Measurements from ENCODE around the gene PLEKHN1. TPM values are rescaled to one million over a fixed set of nuclear protein-coding genes. Genes with fewer than 3 reads are reported as not detected.

The PLEKHN1 gene
- total RNA-seq, 1 experiment from 2014 or later, result 0.04 TPM

- no peak for DNase-seq
- Histone ChIP-seq H3K9me3 (replicated peaks) (no peaks in the 10 kb centered on the region), H3K36me3 (no peaks in the 10 kb centered on the region), H3K4me3 (no peak overlapping the region), H3K4me1 (peaks cover 10% of the 10 kb centered on the region; the same call in 1 of the 2 replicates), H3K27me3 (no peaks in the 10 kb centered on the region), H3K27ac (no peak overlapping the region)
Measured at GRCh38 chr1:1024771-1025699, 58.8 kb downstream of the PLEKHN1 start.

Other genes starting within 250 kb of the PLEKHN1 start
- 39.0 and 39.2 TPM in 2 replicates for gene SAMD11, start 42.6 kb upstream of the PLEKHN1 start, total RNA-seq (2014; rRNA removed; shearing (Covaris generic))
- 147 and 150 TPM in 2 replicates for gene NOC2L, start 7.2 kb upstream of the PLEKHN1 start, total RNA-seq (2014; rRNA removed; shearing (Covaris generic))
- gene KLHL17, start 5.9 kb upstream of the PLEKHN1 start, total RNA-seq (2014; rRNA removed; shearing (Covaris generic)), result 8.4 and 15.1 TPM in 2 replicates
- gene PERM1, start 15.6 kb downstream of the PLEKHN1 start, total RNA-seq (2014; rRNA removed; shearing (Covaris generic)), result 0.13 TPM in 1 of 2 replicates, not detected in the other
- gene HES4, start 33.6 kb downstream of the PLEKHN1 start, total RNA-seq (2014; rRNA removed; shearing (Covaris generic)), result 15.3 and 15.9 TPM in 2 replicates
- gene ISG15, start 47.0 kb downstream of the PLEKHN1 start, total RNA-seq (2014; rRNA removed; shearing (Covaris generic)), result 5.1 and 12.6 TPM in 2 replicates
- 10.4 and 13.7 TPM in 2 replicates for gene AGRN, start 53.6 kb downstream of the PLEKHN1 start, total RNA-seq (2014; rRNA removed; shearing (Covaris generic))
- not detected in 2 replicates for gene RNF223, start 107.8 kb downstream of the PLEKHN1 start, total RNA-seq (2014; rRNA removed; shearing (Covaris generic))
- gene C1orf159, start 149.6 kb downstream of the PLEKHN1 start, total RNA-seq (2014; rRNA removed; shearing (Covaris generic)), result 19.9 and 20.8 TPM in 2 replicates
- 0.42 and 0.73 TPM in 2 replicates for gene TTLL10, start 207.4 kb downstream of the PLEKHN1 start, total RNA-seq (2014; rRNA removed; shearing (Covaris generic))
- 0.33 and 0.93 TPM in 2 replicates for gene TNFRSF18, start 240.1 kb downstream of the PLEKHN1 start, total RNA-seq (2014; rRNA removed; shearing (Covaris generic))
- 2.8 and 4.7 TPM in 2 replicates for gene TNFRSF4, start 247.7 kb downstream of the PLEKHN1 start, total RNA-seq (2014; rRNA removed; shearing (Covaris generic))

All from SJCRH30 (cell line).